ENCODE measurements around the gene YLPM1.
"Not testable (repeated sequence)": the region's sequence is repeated elsewhere in the genome, so short reads cannot be mapped to it uniquely, and the experiment has no call there.

YLPM1 gene, protein sequence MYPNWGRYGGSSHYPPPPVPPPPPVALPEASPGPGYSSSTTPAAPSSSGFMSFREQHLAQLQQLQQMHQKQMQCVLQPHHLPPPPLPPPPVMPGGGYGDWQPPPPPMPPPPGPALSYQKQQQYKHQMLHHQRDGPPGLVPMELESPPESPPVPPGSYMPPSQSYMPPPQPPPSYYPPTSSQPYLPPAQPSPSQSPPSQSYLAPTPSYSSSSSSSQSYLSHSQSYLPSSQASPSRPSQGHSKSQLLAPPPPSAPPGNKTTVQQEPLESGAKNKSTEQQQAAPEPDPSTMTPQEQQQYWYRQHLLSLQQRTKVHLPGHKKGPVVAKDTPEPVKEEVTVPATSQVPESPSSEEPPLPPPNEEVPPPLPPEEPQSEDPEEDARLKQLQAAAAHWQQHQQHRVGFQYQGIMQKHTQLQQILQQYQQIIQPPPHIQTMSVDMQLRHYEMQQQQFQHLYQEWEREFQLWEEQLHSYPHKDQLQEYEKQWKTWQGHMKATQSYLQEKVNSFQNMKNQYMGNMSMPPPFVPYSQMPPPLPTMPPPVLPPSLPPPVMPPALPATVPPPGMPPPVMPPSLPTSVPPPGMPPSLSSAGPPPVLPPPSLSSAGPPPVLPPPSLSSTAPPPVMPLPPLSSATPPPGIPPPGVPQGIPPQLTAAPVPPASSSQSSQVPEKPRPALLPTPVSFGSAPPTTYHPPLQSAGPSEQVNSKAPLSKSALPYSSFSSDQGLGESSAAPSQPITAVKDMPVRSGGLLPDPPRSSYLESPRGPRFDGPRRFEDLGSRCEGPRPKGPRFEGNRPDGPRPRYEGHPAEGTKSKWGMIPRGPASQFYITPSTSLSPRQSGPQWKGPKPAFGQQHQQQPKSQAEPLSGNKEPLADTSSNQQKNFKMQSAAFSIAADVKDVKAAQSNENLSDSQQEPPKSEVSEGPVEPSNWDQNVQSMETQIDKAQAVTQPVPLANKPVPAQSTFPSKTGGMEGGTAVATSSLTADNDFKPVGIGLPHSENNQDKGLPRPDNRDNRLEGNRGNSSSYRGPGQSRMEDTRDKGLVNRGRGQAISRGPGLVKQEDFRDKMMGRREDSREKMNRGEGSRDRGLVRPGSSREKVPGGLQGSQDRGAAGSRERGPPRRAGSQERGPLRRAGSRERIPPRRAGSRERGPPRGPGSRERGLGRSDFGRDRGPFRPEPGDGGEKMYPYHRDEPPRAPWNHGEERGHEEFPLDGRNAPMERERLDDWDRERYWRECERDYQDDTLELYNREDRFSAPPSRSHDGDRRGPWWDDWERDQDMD (N-terminal part only)

GRCh38 chr14:74762917-74763802 lies at the start of gene YLPM1:
TSS of gene YLPM1 (plus strand) at chr14:74763316. CDS start at chr14:74763490, 174 bp downstream.
- peak; percentile 100 for DNase-seq

DNA sequence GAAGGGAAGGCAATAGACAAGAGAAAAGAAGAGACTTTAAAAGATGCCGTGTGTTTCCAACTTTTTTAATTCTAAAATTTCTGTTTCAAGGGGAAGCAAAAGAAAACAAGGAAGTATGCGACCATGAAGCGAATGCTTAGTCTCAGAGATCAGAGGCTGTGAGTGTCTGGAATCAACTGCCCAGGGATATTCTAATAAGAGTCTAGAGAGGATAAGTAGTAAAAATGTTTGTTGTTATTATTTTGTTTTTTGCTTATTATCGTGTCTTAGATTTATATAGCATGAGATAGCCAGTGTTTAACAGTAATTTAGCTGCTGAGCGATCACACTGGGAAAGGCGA lies 49.8 kb upstream of the YLPM1 start:
- DNase-seq: no peak

- no peak for DNase-seq
Observed at GRCh38 chr14:74720526-74720925, 42.6 kb upstream of the YLPM1 start.

- no peak for DNase-seq
Observed at GRCh38 chr14:74723134-74723533, 40.0 kb upstream of the YLPM1 start.

DNA sequence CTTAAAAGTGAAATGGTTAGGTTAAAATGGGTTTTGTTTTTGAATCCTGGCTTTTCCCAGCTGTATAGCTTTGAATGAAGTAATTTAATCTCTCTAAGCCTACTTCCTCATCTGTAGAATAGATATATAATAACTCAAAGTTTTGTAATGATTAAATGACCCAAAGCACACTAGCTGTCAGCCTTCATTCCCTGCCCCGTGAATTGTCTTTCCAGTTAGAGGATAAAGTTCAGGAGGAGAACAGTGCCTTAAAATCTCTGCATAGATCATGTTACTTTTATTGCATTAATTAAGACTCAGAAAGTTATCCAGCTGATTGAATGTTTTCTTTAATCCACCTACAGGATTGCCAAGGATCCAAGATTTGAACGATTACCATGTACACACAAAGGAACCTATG lies 30.7 kb upstream of the YLPM1 start:
- DNase-seq: no peak

DNA sequence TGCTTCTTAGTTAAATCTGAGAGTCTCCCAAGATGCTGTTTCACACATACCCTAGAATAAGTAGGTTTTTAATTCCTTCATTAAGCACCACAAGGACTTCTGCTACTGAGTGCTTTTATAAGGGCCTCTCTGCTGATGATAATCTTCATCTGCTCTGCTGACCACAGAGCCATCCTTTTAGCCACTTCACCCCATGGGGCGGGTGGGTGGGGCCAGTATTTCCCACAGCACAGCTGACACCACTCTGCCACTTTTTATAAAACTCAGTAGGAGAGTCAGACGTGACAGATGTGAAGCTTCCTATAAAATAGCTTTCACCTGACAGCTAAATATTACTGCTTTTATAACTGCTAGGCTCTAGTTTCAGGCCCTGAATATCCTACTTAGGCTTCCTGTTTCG lies 29.9 kb upstream of the YLPM1 start:
- DNase-seq: no peak

GRCh38 chr14:74735125-74735524 lies 28.0 kb upstream of the YLPM1 start:
- DNase-seq: no peak

DNA sequence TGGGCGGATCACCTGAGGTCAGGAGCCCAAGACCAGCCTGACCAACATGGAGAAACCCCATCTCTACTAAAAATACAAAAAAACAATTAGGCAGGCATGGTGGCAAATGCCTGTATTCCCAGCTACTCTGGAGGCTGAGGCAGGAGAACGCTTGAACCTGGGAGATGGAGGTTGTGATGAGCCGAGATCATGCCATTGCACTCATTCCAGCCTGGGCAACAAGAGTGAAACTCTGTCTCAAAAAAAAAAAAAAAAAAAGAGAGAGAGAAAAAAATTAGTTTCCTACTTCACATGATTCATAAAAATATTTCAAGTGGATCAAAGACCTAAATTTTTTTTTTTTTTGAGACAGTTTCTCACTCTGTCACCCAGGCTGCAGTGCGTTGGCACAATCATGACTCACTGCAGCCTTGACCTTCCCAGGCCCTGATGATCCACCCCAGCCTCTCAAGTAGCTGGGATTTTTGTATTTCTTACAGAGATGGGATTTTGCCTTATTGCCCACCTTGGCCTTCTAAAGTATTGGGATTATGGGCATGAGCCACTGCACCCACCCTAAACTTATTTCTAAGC lies 25.3 kb upstream of the YLPM1 start:
- DNase-seq: no peak

- DNase-seq: no peak
Observed at GRCh38 chr14:74739293-74740030, 23.7 kb upstream of the YLPM1 start.

DNA sequence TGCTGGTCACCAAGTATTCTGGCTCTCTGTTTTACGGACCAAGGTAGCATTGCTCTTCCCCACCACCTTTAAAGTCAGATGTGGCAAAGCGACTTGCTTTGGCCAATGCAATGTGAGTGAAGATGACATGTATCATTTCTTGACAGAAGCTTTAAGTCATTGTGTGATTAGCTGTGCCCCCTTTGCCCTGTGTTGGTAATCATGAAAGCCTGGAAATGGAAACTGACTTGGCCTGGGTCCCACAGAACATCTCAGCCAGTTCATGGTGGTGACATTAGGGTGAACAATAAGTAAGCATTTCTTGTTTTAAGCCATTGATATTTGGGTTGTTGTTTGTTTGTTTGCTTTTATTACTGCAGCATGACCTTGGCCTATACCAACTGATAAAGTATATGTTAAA lies 15.9 kb upstream of the YLPM1 start:
- DNase-seq: no peak

- no peak for DNase-seq
Observed at GRCh38 chr14:74754157-74754556, 9.0 kb upstream of the YLPM1 start.

DNA sequence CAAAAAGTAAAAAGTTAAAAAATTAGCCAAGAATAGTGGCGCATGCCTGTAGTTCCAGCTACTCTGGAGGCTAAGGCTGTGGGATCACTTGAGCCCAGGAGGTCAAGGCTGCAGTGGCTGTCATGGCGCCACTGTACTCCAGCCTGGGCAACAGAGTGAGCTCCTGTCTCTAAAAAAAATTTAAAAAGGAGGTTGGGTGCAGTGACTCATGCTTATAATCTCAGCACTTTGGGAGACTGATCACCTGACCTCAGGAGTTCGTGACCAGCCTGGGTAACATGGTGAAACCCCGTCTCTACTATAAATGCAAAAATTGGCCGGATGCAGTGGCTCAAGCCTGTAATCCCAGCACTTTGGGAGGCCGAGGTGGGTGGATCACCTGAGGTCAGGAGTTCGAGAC lies 8.2 kb upstream of the YLPM1 start:
- no peak for DNase-seq

GRCh38 chr14:74756326-74756725 lies 6.8 kb upstream of the YLPM1 start:
- DNase-seq: no peak

- not testable (repeated sequence) for DNase-seq
Observed at GRCh38 chr14:74758505-74758904, 4.6 kb upstream of the YLPM1 start.

GRCh38 chr14:74763803-74764531 lies 851 bp downstream of the YLPM1 start:
- DNase-seq: no peak

GRCh38 chr14:74765721-74766120 lies 2.6 kb downstream of the YLPM1 start:
- no peak for DNase-seq

GRCh38 chr14:74771399-74771798 lies 8.3 kb downstream of the YLPM1 start:
- DNase-seq: no peak

GRCh38 chr14:74784634-74785033 lies 21.5 kb downstream of the YLPM1 start:
- DNase-seq: no peak

DNA sequence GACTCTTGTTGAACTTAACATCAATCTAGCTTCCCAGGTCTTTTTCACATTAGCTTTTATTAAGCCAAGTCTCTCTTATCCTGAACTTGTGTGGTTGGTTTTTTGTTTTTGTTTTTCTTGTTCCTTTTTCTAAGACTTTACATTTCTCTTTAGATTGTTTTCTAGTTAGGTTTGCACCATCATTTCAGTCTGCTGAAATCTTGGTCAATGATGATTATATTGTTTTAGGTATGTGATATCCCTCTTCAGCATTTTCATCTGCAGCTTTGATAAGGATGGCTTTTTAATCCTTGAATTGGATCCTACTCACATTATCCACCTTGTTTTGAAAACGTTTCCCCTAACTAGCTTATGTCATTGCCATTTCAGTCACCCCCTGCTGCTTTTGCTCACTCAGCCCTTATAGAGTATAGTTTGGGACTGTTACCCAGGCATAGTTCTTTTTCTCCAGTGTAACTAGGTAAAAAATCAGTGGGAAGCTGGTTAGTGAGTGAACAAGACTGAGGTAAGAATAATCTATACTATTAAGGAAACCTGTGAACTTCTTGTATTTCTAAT lies 22.0 kb downstream of the YLPM1 start:
- DNase-seq: no peak

DNA sequence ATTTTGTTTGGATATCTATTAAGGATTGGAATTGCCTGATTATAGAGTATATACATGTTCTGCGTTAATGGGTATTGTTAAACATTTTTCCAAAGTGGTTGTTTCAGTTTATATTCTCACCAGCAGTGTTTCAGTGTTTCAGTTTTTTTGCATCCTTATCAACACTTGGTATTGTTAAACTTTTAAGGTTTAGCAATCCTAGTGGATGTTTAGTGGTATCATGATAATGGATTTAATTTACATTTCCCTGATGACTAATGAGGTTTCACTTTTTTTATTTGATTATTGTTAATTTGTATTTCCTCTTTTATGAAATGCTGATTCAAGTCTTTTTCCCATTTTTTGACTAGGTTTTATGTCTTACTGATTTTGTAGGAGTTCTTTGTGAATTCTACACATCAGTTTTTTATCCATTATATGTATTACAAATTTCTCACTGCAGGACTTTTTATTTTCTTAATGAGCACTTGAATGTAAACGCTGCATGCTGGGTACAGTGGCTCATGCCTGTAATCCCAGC lies 23.7 kb downstream of the YLPM1 start:
- no peak for DNase-seq

Measured in DMS79 treated with DMSO at 0.1 percent for 48 hours (cell line).